Measurements from ENCODE around the gene TH.

The TH gene

GRCh38 chr11:2204361-2205213 is 33.0 kb upstream of the TH start:
- no peak for TF ChIP-seq CTCF (IDR thresholded peaks at IDR 0.05; ENCODE audit: borderline replicate concordance, control extremely low read depth, extremely low read depth, insufficient read depth, missing control alignments)
- DNase-seq (ENCODE audit: low spot score), result no peak
- in situ Hi-C loops (cut with MboI; ENCODE audit: low sequenced_read_pairs, unreplicated experiment), result loop anchor here (10.0 kb wide), 1 partner anchor 220 kb away; no protein-coding TSS in a partner anchor

- DNase-seq (ENCODE audit: low spot score), result no peak
- in situ Hi-C loops (cut with MboI; ENCODE audit: low sequenced_read_pairs, unreplicated experiment), result loop anchor here (10.0 kb wide), 1 partner anchor 221 kb away; no protein-coding TSS in a partner anchor
- TF ChIP-seq CTCF (IDR thresholded peaks at IDR 0.05; ENCODE audit: borderline replicate concordance, control extremely low read depth, extremely low read depth, insufficient read depth, missing control alignments), result no peak
These were observed 32.0 kb upstream of the TH start for GRCh38 chr11:2203440-2204259.

GRCh38 chr11:2202900-2203439 is 31.4 kb upstream of the TH start:
- in situ Hi-C loops (cut with MboI; ENCODE audit: low sequenced_read_pairs, unreplicated experiment), result loop anchor here (10.0 kb wide), 1 partner anchor 222 kb away; no protein-coding TSS in a partner anchor
- no peak for TF ChIP-seq CTCF (IDR thresholded peaks at IDR 0.05; ENCODE audit: borderline replicate concordance, control extremely low read depth, extremely low read depth, insufficient read depth, missing control alignments)
- no peak for DNase-seq (ENCODE audit: low spot score)

GRCh38 chr11:2202071-2202899 is 30.7 kb upstream of the TH start:
- DNase-seq (ENCODE audit: low spot score), result no peak
- in situ Hi-C loops (cut with MboI; ENCODE audit: low sequenced_read_pairs, unreplicated experiment), result loop anchor here (10.0 kb wide), 1 partner anchor 223 kb away; no protein-coding TSS in a partner anchor
- no peak for TF ChIP-seq CTCF (IDR thresholded peaks at IDR 0.05; ENCODE audit: borderline replicate concordance, control extremely low read depth, extremely low read depth, insufficient read depth, missing control alignments)

GRCh38 chr11:2201542-2201941 is 29.9 kb upstream of the TH start:
- DNase-seq (ENCODE audit: low spot score), result no peak
- in situ Hi-C loops (cut with MboI; ENCODE audit: low sequenced_read_pairs, unreplicated experiment), result loop anchor here (10.0 kb wide), 1 partner anchor 223 kb away; no protein-coding TSS in a partner anchor

More at GRCh38 chr11:2201542-2201941, 29.9 kb upstream of the TH start:
- no peak for TF ChIP-seq CTCF (IDR thresholded peaks at IDR 0.05; ENCODE audit: borderline replicate concordance, control extremely low read depth, extremely low read depth, insufficient read depth, missing control alignments)
